Panc1 (cell line): Measurements from ENCODE around the gene CCSAP. TPM values are rescaled to one million over a fixed set of nuclear protein-coding genes. Genes with fewer than 3 reads are reported as not detected.

Experiments used
- ATAC-seq: fragments of 200-7000 bp; cut with Tn5 transposase; 2 replicates; pipeline ENCODE4 v1.9.1; 2020; ENCODE audit warnings: mild to moderate bottlenecking, moderate library complexity
- BruUV-seq: library from RNA; stranded (reverse); fragments of 400-500 nt; replicated peaks from 2 replicates; lab custom pipeline; 2021; lab: Mats Ljungman, UMichigan
- CTCF ChIA-PET: fragments of 300-600 bp; sonication (Branson Sonifier 250); formaldehyde crosslinking; loops from one replicate; lab custom pipeline; 2022; ENCODE audit warnings: antibody characterized with exemption; lab: Charles Lee
- POLR2A ChIA-PET: fragments of 300-600 bp; sonication (Branson Sonifier 250); formaldehyde crosslinking; loops from one replicate; lab custom pipeline; 2022; ENCODE audit warnings: antibody characterized with exemption; lab: Charles Lee
- DNase-seq: peaks from one replicate; pipeline ENCODE4 v3.0.0-alpha.2; 2010; ENCODE audit warnings: low read depth, low spot score
- H3K27ac ChIP-seq: 2 replicates; pipeline ENCODE4 v1.5.1; 2011; ENCODE audit warnings: mild to moderate bottlenecking, low read length, inconsistent platforms
- H3K27me3 ChIP-seq: fragments of 200-500 bp; sonication (Bioruptor generic); 2 replicates; pipeline ENCODE4 v1.6.0; 2014; ENCODE audit warnings: low read length, inconsistent platforms; ENCODE audit not compliant: control insufficient read depth, insufficient read depth
- H3K36me3 ChIP-seq: fragments of 200-500 bp; sonication (Bioruptor generic); 2 replicates; pipeline ENCODE4 v1.5.1; 2014; ENCODE audit warnings: inconsistent platforms, mild to moderate bottlenecking, low read length, moderate library complexity; ENCODE audit not compliant: control insufficient read depth, insufficient read depth
- H3K4me1 ChIP-seq: 2 replicates; pipeline ENCODE4 v1.5.1; 2011; ENCODE audit warnings: inconsistent platforms, mild to moderate bottlenecking, low read length, moderate library complexity; ENCODE audit not compliant: control insufficient read depth, insufficient read depth
- H3K4me3 ChIP-seq, 2 experiments: 2 replicates each; pipeline ENCODE4 v1.5.1; 2011 to 2012; ENCODE audit warnings: low read depth in 2 of 2, low read length in 2 of 2, mild to moderate bottlenecking in 2 of 2, inconsistent platforms in 1 of 2, moderate library complexity in 1 of 2
- H3K9me3 ChIP-seq: fragments of 200-500 bp; sonication (Bioruptor generic); 2 replicates; pipeline ENCODE4 v1.5.1; 2014; ENCODE audit warnings: low read depth, mild to moderate bottlenecking, inconsistent platforms, low read length, moderate library complexity; ENCODE audit not compliant: control insufficient read depth, insufficient read depth
- POLR2AphosphoS5 ChIP-seq: IDR thresholded peaks from 2 replicates; pipeline ENCODE4 v1.6.1; 2012; ENCODE audit warnings: mild to moderate bottlenecking, low read depth, low read length, moderate library complexity
- REST ChIP-seq, 2 experiments: IDR thresholded peaks; 2 replicates each; pipeline ENCODE4 v1.6.1; 2011 to 2012; ENCODE audit warnings: low read depth in 2 of 2, control low read depth in 1 of 2, low read length in 1 of 2, mild to moderate bottlenecking in 1 of 2, moderate library complexity in 1 of 2; ENCODE audit not compliant: insufficient read depth in 1 of 2
- SIN3A ChIP-seq: IDR thresholded peaks from 2 replicates; pipeline ENCODE4 v1.6.1; 2012; ENCODE audit warnings: low read depth, mild to moderate bottlenecking, low read length, moderate library complexity, borderline replicate concordance; ENCODE audit not compliant: insufficient read depth
- TCF7L2 ChIP-seq: IDR thresholded peaks from 2 replicates; pipeline ENCODE4 v1.6.1; 2011; ENCODE audit warnings: mild to moderate bottlenecking, low read depth, low read length, inconsistent platforms
- in situ Hi-C: cut with HindIII; loops from 2 replicates; pipeline ENCODE4 v1.10.0; 2016; ENCODE audit warnings: low sequenced_read_pairs, low pct_unique_long_range_greater_than_20kb
- intact Hi-C: fragments of 100-400 bp; cut with micrococcal nuclease; formaldehyde crosslinking; loops from one replicate; pipeline ENCODE4 v1.10.0; 2022; ENCODE audit not compliant: unreplicated experiment
- total RNA-seq: library from RNA; stranded (reverse); gene quantifications from one replicate; pipeline ENCODE4 v1.2.1, GENCODE V29; 2021; ENCODE audit not compliant: unreplicated experiment
- TF ChIP-seq, protein P1 (sequence below): fragments of 450-650 bp; IDR thresholded peaks from 2 replicates; pipeline ENCODE4 v1.5.1; 2017; ENCODE audit warnings: mild to moderate bottlenecking

CCSAP gene
- total RNA-seq, 1 experiment from 2014 or later = 11.6 TPM

- H3K27me3 ChIP-seq = no peaks in the 10 kb centered on the region
- no peaks in the 10 kb centered on the region for H3K36me3 ChIP-seq
- intact Hi-C loops = no loop called here
- no peak for DNase-seq
- CTCF ChIA-PET = interaction anchor here (0.8 kb wide), 1 partner anchor 389 kb away, joined by 3 read pairs; no protein-coding TSS in a partner anchor
- no TSS peak for BruUV-seq
- no peak for ATAC-seq
- H3K4me3 ChIP-seq = no peak overlapping the region
- TF ChIP-seq TCF7L2 (no peak), POLR2AphosphoS5 (no peak), SIN3A (no peak), REST (IDR thresholded peaks at IDR 0.05; ENCODE audit: insufficient read depth in 1 of 2, low read depth in 2 of 2, low read length in 1 of 2) (no peak)
- TF ChIP-seq, protein P1, sequence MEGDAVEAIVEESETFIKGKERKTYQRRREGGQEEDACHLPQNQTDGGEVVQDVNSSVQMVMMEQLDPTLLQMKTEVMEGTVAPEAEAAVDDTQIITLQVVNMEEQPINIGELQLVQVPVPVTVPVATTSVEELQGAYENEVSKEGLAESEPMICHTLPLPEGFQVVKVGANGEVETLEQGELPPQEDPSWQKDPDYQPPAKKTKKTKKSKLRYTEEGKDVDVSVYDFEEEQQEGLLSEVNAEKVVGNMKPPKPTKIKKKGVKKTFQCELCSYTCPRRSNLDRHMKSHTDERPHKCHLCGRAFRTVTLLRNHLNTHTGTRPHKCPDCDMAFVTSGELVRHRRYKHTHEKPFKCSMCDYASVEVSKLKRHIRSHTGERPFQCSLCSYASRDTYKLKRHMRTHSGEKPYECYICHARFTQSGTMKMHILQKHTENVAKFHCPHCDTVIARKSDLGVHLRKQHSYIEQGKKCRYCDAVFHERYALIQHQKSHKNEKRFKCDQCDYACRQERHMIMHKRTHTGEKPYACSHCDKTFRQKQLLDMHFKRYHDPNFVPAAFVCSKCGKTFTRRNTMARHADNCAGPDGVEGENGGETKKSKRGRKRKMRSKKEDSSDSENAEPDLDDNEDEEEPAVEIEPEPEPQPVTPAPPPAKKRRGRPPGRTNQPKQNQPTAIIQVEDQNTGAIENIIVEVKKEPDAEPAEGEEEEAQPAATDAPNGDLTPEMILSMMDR = no peak
- POLR2A ChIA-PET = interaction anchor here (0.7 kb wide), 1 partner anchor 76 kb away, joined by 5 read pairs; no protein-coding TSS in a partner anchor
- no peaks in the 10 kb centered on the region for H3K9me3 ChIP-seq
- in situ Hi-C loops = no loop called here
- no peaks in the 10 kb centered on the region for H3K4me1 ChIP-seq
- H3K27ac ChIP-seq = no peak overlapping the region
Measured at GRCh38 chr1:229370601-229371021, 27.8 kb upstream of the CCSAP start.

DNA sequence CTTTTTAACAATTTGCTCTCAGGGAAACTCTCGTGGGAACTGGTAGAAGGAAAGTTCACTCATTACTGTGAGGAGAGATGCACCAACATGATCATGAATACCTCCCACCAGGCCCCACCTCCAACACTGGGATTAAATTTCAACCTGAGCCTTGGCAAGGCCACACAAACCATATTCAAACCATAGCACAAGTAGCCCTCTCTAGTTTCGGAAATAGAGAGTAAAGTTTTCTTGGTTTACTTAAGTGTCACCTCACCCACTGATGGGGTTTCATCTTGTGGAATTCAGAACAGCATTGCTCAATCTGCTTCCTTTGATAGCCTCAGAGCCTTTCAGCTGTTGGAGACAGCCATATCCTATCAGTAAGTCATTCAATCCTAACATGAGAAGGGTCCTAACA, 25.5 kb upstream of the CCSAP start:
- TF ChIP-seq TCF7L2 (no peak), POLR2AphosphoS5 (no peak), SIN3A (no peak), REST (IDR thresholded peaks at IDR 0.05; ENCODE audit: insufficient read depth in 1 of 2, low read depth in 2 of 2, low read length in 1 of 2) (no peak)
- TF ChIP-seq, protein P1 = no peak
- Histone ChIP-seq H3K27me3 (no peaks in the 10 kb centered on the region), H3K4me3 (no peak overlapping the region), H3K9me3 (no peaks in the 10 kb centered on the region), H3K4me1 (no peaks in the 10 kb centered on the region), H3K36me3 (no peaks in the 10 kb centered on the region), H3K27ac (no peak overlapping the region)
- POLR2A ChIA-PET = no interaction called here
- BruUV-seq = no TSS peak
- ATAC-seq = no peak
- in situ Hi-C loops (no loop called here), intact Hi-C loops (no loop called here)
- CTCF ChIA-PET = no interaction called here
- no peak for DNase-seq
